ENCODE measurements around the gene NR5A1. TPM values are rescaled to one million over a fixed set of nuclear protein-coding genes. Genes with fewer than 3 reads are reported as not detected.

NR5A1 gene
- total and polyA plus RNA-seq, 2 experiments from 2014 or later = not detected

GRCh38 chr9:124498040-124498439, 9.2 kb downstream of the NR5A1 start:
- H3K4me1 ChIP-seq (ENCODE audit: insufficient read depth) = no peaks in the 10 kb centered on the region
- no peaks in the 10 kb centered on the region for H3K36me3 ChIP-seq (ENCODE audit: low read depth)
- H4K20me1 ChIP-seq (ENCODE audit: insufficient read depth) = no peaks in the 10 kb centered on the region
- no peaks in the 10 kb centered on the region for H3K9me3 ChIP-seq (ENCODE audit: low read depth)
- H3K79me2 ChIP-seq (ENCODE audit: insufficient read depth) = no peaks in the 10 kb centered on the region
- WGBS, 2 experiments (ENCODE audit: low coverage in 1 of 2, low lambda C conversion rate in 2 of 2, missing lambda C conversion rate in 2 of 2) = 69 to 73% methylated on average over 6 of the region's 6 CpGs
- H3K27ac ChIP-seq = no peak overlapping the region
- H3K9ac ChIP-seq = no peak overlapping the region
- H3K4me3 ChIP-seq = no peak overlapping the region
- no peak for DNase-seq
- no peak overlapping the region for H3K4me2 ChIP-seq (ENCODE audit: unreplicated experiment)
- H2AFZ ChIP-seq = no peak overlapping the region
- in situ Hi-C loops (cut with MboI) = no loop called here
- H3K27me3 ChIP-seq (replicated peaks; ENCODE audit: insufficient read depth) = peaks cover 25% of the 10 kb centered on the region
- no peaks in the 10 kb centered on the region for H3K9me2 ChIP-seq (ENCODE audit: insufficient read depth)
- TF ChIP-seq EZH2phosphoT487 (IDR thresholded peaks at IDR 0.05; ENCODE audit: insufficient read depth, low read depth) = no peak
- no peak for TF ChIP-seq EZH2 (IDR thresholded peaks at IDR 0.05; ENCODE audit: insufficient read depth, poor library complexity, severe bottlenecking)
- no peaks in the 10 kb centered on the region for H3F3A ChIP-seq (ENCODE audit: insufficient read depth)

GRCh38 chr9:124497441-124497840, 9.8 kb downstream of the NR5A1 start:
- H3K4me3 ChIP-seq = no peak overlapping the region
- DNase-seq = no peak
- no peaks in the 10 kb centered on the region for H3K4me1 ChIP-seq (ENCODE audit: insufficient read depth)
- H3K4me2 ChIP-seq (ENCODE audit: unreplicated experiment) = no peak overlapping the region
- H3K36me3 ChIP-seq (ENCODE audit: low read depth) = no peaks in the 10 kb centered on the region
- peaks cover 19% of the 10 kb centered on the region for H3K27me3 ChIP-seq (replicated peaks; ENCODE audit: insufficient read depth)
- no peak for TF ChIP-seq EZH2 (IDR thresholded peaks at IDR 0.05; ENCODE audit: insufficient read depth, poor library complexity, severe bottlenecking)
- no peak for TF ChIP-seq EZH2phosphoT487 (IDR thresholded peaks at IDR 0.05; ENCODE audit: insufficient read depth, low read depth)
- no peak overlapping the region for H3K27ac ChIP-seq
- no peaks in the 10 kb centered on the region for H3F3A ChIP-seq (ENCODE audit: insufficient read depth)
- H4K20me1 ChIP-seq (ENCODE audit: insufficient read depth) = no peaks in the 10 kb centered on the region
- no peak overlapping the region for H3K9ac ChIP-seq
- H2AFZ ChIP-seq = no peak overlapping the region
- H3K9me2 ChIP-seq (ENCODE audit: insufficient read depth) = no peaks in the 10 kb centered on the region
- WGBS, 2 experiments (ENCODE audit: low coverage in 1 of 2, low lambda C conversion rate in 2 of 2, missing lambda C conversion rate in 2 of 2) = 73 to 79% methylated on average over 6 to 7 of the region's 8 CpGs
- in situ Hi-C loops (cut with MboI) = no loop called here
- H3K79me2 ChIP-seq (ENCODE audit: insufficient read depth) = no peaks in the 10 kb centered on the region
- no peaks in the 10 kb centered on the region for H3K9me3 ChIP-seq (ENCODE audit: low read depth)

- Histone ChIP-seq H3K36me3 (ENCODE audit: low read depth) (no peaks in the 10 kb centered on the region), H4K20me1 (ENCODE audit: insufficient read depth) (no peaks in the 10 kb centered on the region), H3K79me2 (ENCODE audit: insufficient read depth) (no peaks in the 10 kb centered on the region), H3K27ac (no peak overlapping the region), H3F3A (ENCODE audit: insufficient read depth) (no peaks in the 10 kb centered on the region), H3K9ac (no peak overlapping the region), H3K9me2 (ENCODE audit: insufficient read depth) (no peaks in the 10 kb centered on the region), H3K4me3 (no peak overlapping the region), H3K27me3 (replicated peaks; ENCODE audit: insufficient read depth) (peaks cover 9% of the 10 kb centered on the region), H3K4me1 (ENCODE audit: insufficient read depth) (no peaks in the 10 kb centered on the region), H3K9me3 (ENCODE audit: low read depth) (no peaks in the 10 kb centered on the region), H3K4me2 (ENCODE audit: unreplicated experiment) (no peak overlapping the region), H2AFZ (no peak overlapping the region)
- 63% methylated on average over 15 of the region's 15 CpGs for WGBS, 2 experiments (ENCODE audit: low coverage in 1 of 2, low lambda C conversion rate in 2 of 2, missing lambda C conversion rate in 2 of 2)
- in situ Hi-C loops (cut with MboI) = no loop called here
- TF ChIP-seq EZH2 (IDR thresholded peaks at IDR 0.05; ENCODE audit: insufficient read depth, poor library complexity, severe bottlenecking) (no peak), EZH2phosphoT487 (IDR thresholded peaks at IDR 0.05; ENCODE audit: insufficient read depth, low read depth) (no peak)
- DNase-seq = no peak
Measured at GRCh38 chr9:124496463-124496862, 10.7 kb downstream of the NR5A1 start.

- H2AFZ ChIP-seq = no peak overlapping the region
- H3K4me1 ChIP-seq (ENCODE audit: insufficient read depth) = no peaks in the 10 kb centered on the region
- TF ChIP-seq EZH2phosphoT487 (IDR thresholded peaks at IDR 0.05; ENCODE audit: insufficient read depth, low read depth) = no peak
- no peak for TF ChIP-seq EZH2 (IDR thresholded peaks at IDR 0.05; ENCODE audit: insufficient read depth, poor library complexity, severe bottlenecking)
- H3K9me3 ChIP-seq (ENCODE audit: low read depth) = no peaks in the 10 kb centered on the region
- H3K27ac ChIP-seq = no peak overlapping the region
- no peaks in the 10 kb centered on the region for H3K79me2 ChIP-seq (ENCODE audit: insufficient read depth)
- H3K36me3 ChIP-seq (ENCODE audit: low read depth) = no peaks in the 10 kb centered on the region
- H3K9ac ChIP-seq = no peak overlapping the region
- H3K4me3 ChIP-seq = no peak overlapping the region
- no peak overlapping the region for H3K4me2 ChIP-seq (ENCODE audit: unreplicated experiment)
- no peaks in the 10 kb centered on the region for H3F3A ChIP-seq (ENCODE audit: insufficient read depth)
- WGBS, 2 experiments (ENCODE audit: low coverage in 1 of 2, low lambda C conversion rate in 2 of 2, missing lambda C conversion rate in 2 of 2) = 83 to 92% methylated on average over 3 of the region's 3 CpGs
- H3K9me2 ChIP-seq (ENCODE audit: insufficient read depth) = no peaks in the 10 kb centered on the region
- peaks cover 5% of the 10 kb centered on the region for H3K27me3 ChIP-seq (replicated peaks; ENCODE audit: insufficient read depth)
- DNase-seq = no peak
- H4K20me1 ChIP-seq (ENCODE audit: insufficient read depth) = no peaks in the 10 kb centered on the region
- in situ Hi-C loops (cut with MboI) = no loop called here
Measured at GRCh38 chr9:124496075-124496449, 11.1 kb downstream of the NR5A1 start.

Data from GM23248 (cell line).